PC-9 (cell line): Measurements from ENCODE around the gene PRR5L.

Experiments
- CTCF ChIP-seq: fragments of 200-600 bp; sonication (generic); conservative IDR thresholded peaks from 2 replicates; pipeline ENCODE4 v1.6.1; 2017; ENCODE audit warnings: mixed run types, antibody characterized with exemption, mild to moderate bottlenecking, moderate library complexity
- EZH2 ChIP-seq: fragments of 200-600 bp; sonication (generic); IDR thresholded peaks from 2 replicates; pipeline ENCODE4 v1.8.0; 2017; ENCODE audit warnings: antibody characterized with exemption, low read depth

- TF ChIP-seq EZH2 (no peak), CTCF (peak; percentile 71)
Measured at GRCh38 chr11:36258730-36259360, 37.2 kb upstream of the PRR5L start.
